Common myeloid progenitor, CD34-positive (primary cell): ENCODE data around the gene SLC29A3.

Source experiments
- CTCF ChIA-PET: fragments of 350-600 bp; sonication (Branson Sonifier 250); formaldehyde crosslinking; loops from one replicate; lab custom pipeline; 2021; ENCODE audit warnings: antibody characterized with exemption; lab: Charles Lee
- POLR2A ChIA-PET: fragments of 350-600 bp; sonication (Branson Sonifier 250); formaldehyde crosslinking; loops from one replicate; lab custom pipeline; 2021; ENCODE audit warnings: antibody characterized with exemption; lab: Charles Lee
- DNase-seq, 3 donors: peaks; one replicate each; pipeline versions ENCODE4 v3.0.0 to v3.0.0-alpha.2; 2013
- H3K27ac ChIP-seq, 2 experiments: 1 replicate in 1 of 2; 2 replicates in 1 of 2; pipeline ENCODE4 v1.7.0; 2013; ENCODE audit warnings: inconsistent platforms in 2 of 2, low read length in 2 of 2, mild to moderate bottlenecking in 2 of 2, low read depth in 1 of 2, moderate library complexity in 1 of 2; ENCODE audit not compliant: severe bottlenecking in 2 of 2, insufficient read depth in 1 of 2, poor library complexity in 1 of 2
- H3K27me3 ChIP-seq, 5 experiments: replicated peaks in 2 of 5; 1 replicate in 3 of 5; 2 replicates in 2 of 5; pipeline versions ENCODE4 v1.6.1 to v1.7.0; 2013; ENCODE audit warnings: low read length in 4 of 5, mild to moderate bottlenecking in 2 of 5, moderate library complexity in 2 of 5, inconsistent platforms in 1 of 5; ENCODE audit not compliant: insufficient read depth in 5 of 5, control insufficient read depth in 4 of 5
- H3K36me3 ChIP-seq, 4 experiments: 1 replicate in 2 of 4; 2 replicates in 2 of 4; pipeline versions ENCODE4 v1.6.1 to v1.7.0; 2013; ENCODE audit warnings: low read length in 3 of 4, control low read depth in 1 of 4, mild to moderate bottlenecking in 1 of 4; ENCODE audit not compliant: control insufficient read depth in 4 of 4, insufficient read depth in 4 of 4
- H3K4me1 ChIP-seq, 4 experiments: 1 replicate in 3 of 4; 2 replicates in 1 of 4; pipeline versions ENCODE4 v1.6.1 to v1.7.1; 2013; ENCODE audit warnings: low read length in 3 of 4, mild to moderate bottlenecking in 3 of 4, control low read depth in 1 of 4, inconsistent platforms in 1 of 4, moderate library complexity in 1 of 4; ENCODE audit not compliant: control insufficient read depth in 4 of 4, insufficient read depth in 4 of 4; ENCODE audit errors: control extremely low read depth in 1 of 4
- H3K4me3 ChIP-seq, 7 experiments: 1 replicate in 4 of 7; 2 replicates in 3 of 7; pipeline versions ENCODE4 v1.5.1 to v1.7.0; 2013; ENCODE audit warnings: mild to moderate bottlenecking in 7 of 7, low read length in 6 of 7, moderate library complexity in 6 of 7, inconsistent platforms in 2 of 7, low read depth in 2 of 7, control low read depth in 1 of 7; ENCODE audit not compliant: insufficient read depth in 4 of 7, control insufficient read depth in 1 of 7; ENCODE audit errors: extremely low read depth in 1 of 7
- H3K9me3 ChIP-seq, 5 experiments: 1 replicate in 4 of 5; 2 replicates in 1 of 5; pipeline versions ENCODE4 v1.6.1 to v1.7.1; 2013; ENCODE audit warnings: low read length in 4 of 5, mild to moderate bottlenecking in 2 of 5, inconsistent platforms in 1 of 5, low read depth in 1 of 5, moderate library complexity in 1 of 5; ENCODE audit not compliant: control insufficient read depth in 4 of 5, insufficient read depth in 2 of 5; ENCODE audit errors: control extremely low read depth in 1 of 5
- WGBS: methylation state at CpG from one replicate; pipeline ENCODE4 v1.1.5; 2013; ENCODE audit not compliant: insufficient coverage; 5-methylcytosine and 5-hydroxymethylcytosine counted together

Gene SLC29A3

DNA sequence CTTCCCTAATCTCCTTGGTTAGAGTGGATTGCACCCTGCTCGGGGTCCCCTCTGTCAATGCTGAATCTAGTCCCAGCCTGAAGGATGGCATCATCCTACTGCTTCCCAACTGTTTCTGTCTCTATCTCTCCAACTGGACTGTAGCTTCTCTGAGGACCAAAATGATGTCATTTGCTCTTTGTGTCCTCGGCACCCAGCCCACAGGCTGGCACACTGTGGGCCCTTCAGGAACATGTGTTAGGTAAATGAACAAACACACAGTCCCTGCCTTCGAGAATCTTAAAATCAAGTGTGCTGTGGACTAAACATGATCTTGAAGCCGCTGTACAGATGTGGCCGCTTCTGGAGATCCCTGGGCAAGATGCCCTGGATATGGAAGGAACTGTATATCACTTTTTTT lies 72.6 kb downstream of the SLC29A3 start:
- H3K27ac ChIP-seq, result no peak overlapping the region
- no peak overlapping the region for H3K4me3 ChIP-seq
- no peaks in the 10 kb centered on the region for H3K9me3 ChIP-seq
- POLR2A ChIA-PET, result no interaction called here
- 100% methylated on average over 3 of the region's 5 CpGs for whole genome bisulfite sequencing
- DNase-seq, result no peak
- peaks cover 0 to 15% (median 0%) of the 10 kb centered on the region in 5 experiments for H3K27me3 ChIP-seq
- CTCF ChIA-PET, result interaction anchor here (1.5 to 8.0 kb wide), 4 partner anchors 7 to 218 kb away, joined by 6 to 42 read pairs (median 22); no protein-coding TSS in a partner anchor
- peaks cover 0 to 15% (median 13%) of the 10 kb centered on the region in 4 experiments for H3K4me1 ChIP-seq
- no peaks in the 10 kb centered on the region for H3K36me3 ChIP-seq

DNA sequence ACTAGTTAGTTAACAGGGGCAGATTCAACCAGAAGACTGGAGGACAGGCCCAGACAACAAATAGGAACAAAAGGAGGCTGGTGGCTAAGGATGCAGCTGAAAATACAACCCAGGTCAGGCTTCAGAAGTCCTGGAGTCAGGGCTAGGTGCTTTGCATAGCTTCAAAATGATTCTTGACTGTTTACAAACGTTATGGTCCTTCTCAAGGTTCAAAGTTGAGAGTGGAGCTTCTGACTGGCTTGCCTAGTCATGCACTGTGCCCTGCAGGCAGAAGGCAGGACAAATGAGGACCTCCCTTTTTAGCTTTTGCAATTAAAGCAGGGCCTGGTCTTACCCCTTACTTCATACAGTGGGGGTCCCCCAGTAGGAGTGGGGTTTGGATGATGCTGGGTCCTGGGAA lies 73.2 kb downstream of the SLC29A3 start:
- Histone ChIP-seq H3K27me3 (peaks cover 0 to 16% (median 5%) of the 10 kb centered on the region in 5 experiments), H3K4me3 (no peak overlapping the region), H3K4me1 (peaks cover 0 to 21% (median 18%) of the 10 kb centered on the region in 4 experiments), H3K36me3 (no peaks in the 10 kb centered on the region), H3K9me3 (no peaks in the 10 kb centered on the region), H3K27ac (no peak overlapping the region)
- ChIA-PET CTCF (interaction anchor here (1.5 to 8.0 kb wide), 3 partner anchors 8 to 217 kb away, joined by 6 to 42 read pairs (median 9); no protein-coding TSS in a partner anchor), POLR2A (no interaction called here)
- 100% methylated on average over 1 of the region's 1 CpG for WGBS
- DNase-seq, result no peak

DNA sequence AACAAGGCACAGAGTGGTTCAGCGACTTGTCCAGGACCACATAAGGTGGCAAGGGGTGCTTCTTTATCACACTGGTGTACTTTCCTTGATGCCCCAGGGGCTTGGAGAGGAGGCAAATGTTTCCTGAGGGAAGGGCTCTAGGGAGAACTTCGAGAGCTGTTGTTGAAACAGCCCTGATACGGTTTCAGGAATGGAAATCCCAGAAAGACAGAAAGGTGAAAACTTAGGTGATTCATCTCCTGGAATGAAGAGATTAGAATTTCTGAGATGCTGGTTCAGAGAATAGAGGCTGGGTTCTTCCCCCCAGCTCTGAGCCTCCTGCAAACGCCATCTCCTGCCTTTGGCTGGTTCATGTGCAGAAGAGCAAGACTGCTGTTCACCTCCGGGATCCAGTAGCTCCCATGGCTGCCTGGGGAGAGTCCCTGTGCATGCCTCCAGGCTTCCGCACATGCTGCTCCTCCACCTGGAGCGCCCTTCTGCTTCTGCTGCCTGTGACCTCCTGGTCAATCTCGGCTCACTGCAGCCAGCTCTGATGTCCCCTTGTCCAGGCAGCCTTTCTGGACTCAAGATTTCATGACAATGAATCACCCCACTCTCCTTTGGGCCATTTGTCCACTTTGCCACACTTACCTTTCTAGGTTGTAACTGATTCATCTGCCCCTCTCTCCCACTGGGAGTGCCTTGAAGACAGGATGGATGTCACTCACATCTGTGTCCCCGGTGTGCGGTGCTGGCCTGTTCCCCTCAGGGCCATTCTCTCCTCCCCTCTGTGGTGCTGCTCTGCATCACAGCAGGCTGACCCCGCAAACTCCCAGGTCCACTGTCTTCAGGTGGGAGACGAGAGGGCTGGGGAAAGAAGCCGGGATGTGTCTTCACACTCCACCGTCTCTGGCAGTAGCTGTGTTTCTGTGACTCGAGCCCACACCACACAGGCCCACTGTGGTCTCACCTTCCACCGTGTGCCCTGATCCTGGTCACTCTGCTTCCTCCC lies 74.0 kb downstream of the SLC29A3 start:
- CTCF ChIA-PET, result interaction anchor here (0.7 to 8.0 kb wide), 6 partner anchors 9 to 216 kb away, joined by 3 to 42 read pairs (median 4); no protein-coding TSS in a partner anchor
- no peak overlapping the region for H3K27ac ChIP-seq
- 94% methylated on average over 15 of the region's 16 CpGs for WGBS
- H3K4me3 ChIP-seq, result no peak overlapping the region
- DNase-seq, result no peak
- no peaks in the 10 kb centered on the region for H3K36me3 ChIP-seq
- no peaks in the 10 kb centered on the region for H3K9me3 ChIP-seq
- H3K4me1 ChIP-seq, result peaks cover 0 to 28% (median 26%) of the 10 kb centered on the region in 4 experiments
- H3K27me3 ChIP-seq, result peaks cover 0 to 17% (median 13%) of the 10 kb centered on the region in 5 experiments
- POLR2A ChIA-PET, result no interaction called here

DNA sequence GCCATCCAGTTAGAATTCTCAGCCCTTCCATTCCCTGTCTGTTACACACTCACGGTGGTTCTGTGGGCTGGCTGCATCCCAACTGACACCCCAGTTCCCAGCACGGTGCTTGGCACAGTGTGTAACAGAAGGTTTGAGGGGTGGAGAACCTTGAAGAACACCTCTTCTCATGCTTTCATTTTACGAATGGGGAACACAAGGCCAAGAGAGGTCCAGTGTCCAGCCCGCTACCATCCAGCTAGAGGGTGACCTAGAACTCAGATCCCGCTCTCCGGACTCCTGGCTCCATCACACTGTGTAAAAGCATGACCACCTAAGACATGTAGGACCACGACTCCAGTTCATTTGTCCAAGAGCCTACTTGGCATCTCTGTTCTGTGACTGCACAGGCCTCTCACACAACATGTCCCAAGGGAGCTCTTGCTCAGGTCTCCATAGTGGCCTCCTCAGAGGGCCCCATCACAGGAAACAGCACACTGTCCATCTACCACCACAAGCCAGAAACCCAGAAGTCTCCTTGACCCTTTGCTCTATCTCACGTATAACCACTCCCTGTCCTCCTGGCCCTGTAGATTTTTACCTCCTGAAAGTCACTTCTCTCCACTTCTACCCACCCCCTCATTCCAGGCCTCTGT lies 74.9 kb downstream of the SLC29A3 start:
- ChIA-PET POLR2A (interaction anchor here (0.6 kb wide), 1 partner anchor 60 kb away, joined by 3 read pairs; no protein-coding TSS in a partner anchor), CTCF (interaction anchor here (0.7 to 8.0 kb wide), 5 partner anchors 9 to 215 kb away, joined by 3 to 42 read pairs (median 3); no protein-coding TSS in a partner anchor)
- Histone ChIP-seq H3K36me3 (no peaks in the 10 kb centered on the region), H3K27ac (no peak overlapping the region), H3K4me1 (peaks cover 0 to 29% (median 27%) of the 10 kb centered on the region in 4 experiments), H3K9me3 (no peaks in the 10 kb centered on the region), H3K4me3 (no peak overlapping the region), H3K27me3 (peaks cover 0 to 23% (median 22%) of the 10 kb centered on the region in 5 experiments)
- 100% methylated on average over 7 of the region's 8 CpGs for WGBS
- no peak for DNase-seq

DNA sequence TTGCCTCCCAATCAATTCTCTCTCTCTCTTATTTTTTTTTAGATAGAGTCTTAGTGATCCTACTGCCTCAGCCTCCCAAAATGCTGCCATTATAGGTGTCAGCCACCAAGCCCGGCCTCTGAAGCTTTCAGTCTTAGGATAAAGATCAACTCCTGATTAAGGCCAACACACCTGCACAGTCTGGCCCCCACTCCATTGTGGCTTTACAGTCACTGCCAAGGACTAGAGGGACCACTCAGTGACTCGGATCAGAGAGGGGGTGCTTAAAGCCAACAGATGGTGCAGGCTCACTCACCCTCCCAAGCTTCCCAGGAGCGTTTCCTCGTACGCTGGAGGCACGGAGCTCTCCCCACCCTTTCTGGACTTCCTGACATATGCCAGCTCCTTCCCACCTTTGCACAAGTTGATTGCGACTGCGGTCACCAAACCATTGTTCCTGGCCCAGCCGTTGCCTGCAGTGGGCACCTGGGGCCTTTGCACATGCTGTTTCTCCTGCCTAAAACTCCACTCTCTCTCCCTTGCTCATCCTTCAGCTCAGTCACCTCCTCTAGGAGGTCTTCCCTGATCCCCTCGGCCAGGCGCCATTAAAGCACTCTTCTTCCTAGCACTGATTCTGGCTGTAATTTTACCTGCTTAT lies 76.0 kb downstream of the SLC29A3 start:
- no peak for DNase-seq
- H3K27me3 ChIP-seq, result peaks cover 0 to 33% (median 32%) of the 10 kb centered on the region in 5 experiments
- WGBS, result 98% methylated on average over 9 of the region's 11 CpGs
- H3K36me3 ChIP-seq, result no peaks in the 10 kb centered on the region
- no peaks in the 10 kb centered on the region for H3K9me3 ChIP-seq
- ChIA-PET CTCF (interaction anchor here (0.7 to 8.0 kb wide), 10 partner anchors 10 to 228 kb away, joined by 3 to 42 read pairs (median 4); partner anchors contain the start of gene SLC29A3), POLR2A (interaction anchor here (0.6 kb wide), 1 partner anchor 61 kb away, joined by 3 read pairs; no protein-coding TSS in a partner anchor)
- no peak overlapping the region for H3K27ac ChIP-seq
- peaks cover 0 to 29% (median 27%) of the 10 kb centered on the region in 4 experiments for H3K4me1 ChIP-seq
- no peak overlapping the region for H3K4me3 ChIP-seq

DNA sequence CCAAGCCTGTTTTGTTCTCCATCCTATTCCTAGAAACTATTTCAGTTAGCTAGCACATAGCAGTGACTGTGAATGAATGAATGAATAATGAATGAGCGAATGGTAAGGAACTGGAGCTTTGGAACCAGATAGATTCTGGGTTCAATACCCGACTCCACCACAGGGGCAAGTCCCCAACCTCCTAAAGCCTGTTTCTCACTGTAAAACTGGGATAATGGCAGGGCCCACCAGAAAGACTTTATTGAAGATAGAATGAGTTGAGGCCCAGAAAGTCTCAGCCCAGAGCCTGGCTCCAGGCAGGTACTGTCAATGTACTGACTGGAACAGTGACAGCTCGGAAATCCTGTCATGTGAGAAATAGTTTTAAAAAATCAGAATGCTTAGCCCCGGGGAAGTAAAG lies 76.6 kb downstream of the SLC29A3 start:
- no peak overlapping the region for H3K27ac ChIP-seq
- H3K4me3 ChIP-seq, result peak overlapping the region in 1 of 7 experiments; percentile 76
- 93% methylated on average over 4 of the region's 4 CpGs for WGBS
- peak in 2 of 3 donors; percentile 37 to 39 for DNase-seq
- H3K36me3 ChIP-seq, result no peaks in the 10 kb centered on the region
- H3K4me1 ChIP-seq, result peaks cover 0 to 23% (median 22%) of the 10 kb centered on the region in 4 experiments
- CTCF ChIA-PET, result interaction anchor here (0.7 to 8.0 kb wide), 12 partner anchors 11 to 228 kb away, joined by 3 to 42 read pairs (median 4); partner anchors contain the start of gene SLC29A3
- POLR2A ChIA-PET, result no interaction called here
- peaks cover 0 to 36% (median 33%) of the 10 kb centered on the region in 5 experiments for H3K27me3 ChIP-seq
- no peaks in the 10 kb centered on the region for H3K9me3 ChIP-seq
